Brain microvascular endothelial cell (primary cell): ENCODE measurements around the gene CARNS1.
A peak's percentile ranks its signal among the peaks of the same experiment; 100 is the strongest.

Experiments used
- DNase-seq: peaks from one replicate; pipeline ENCODE4 v3.0.0-alpha.2; 2020
- H3K27ac ChIP-seq: fragments of 250-450 bp; sonication (Bioruptor Pico); 2 replicates; pipeline ENCODE4 v1.5.1; 2020; ENCODE audit warnings: mild to moderate bottlenecking, moderate library complexity
- H3K27me3 ChIP-seq: fragments of 250-450 bp; sonication (Bioruptor Pico); replicated peaks from 2 replicates; pipeline ENCODE4 v1.5.1; 2020; ENCODE audit warnings: mild to moderate bottlenecking
- H3K36me3 ChIP-seq: fragments of 250-450 bp; sonication (Bioruptor Pico); replicated peaks from 2 replicates; pipeline ENCODE4 v1.5.1; 2020; ENCODE audit warnings: mild to moderate bottlenecking
- H3K4me3 ChIP-seq: 2 replicates; pipeline ENCODE4 v1.5.1; 2011; ENCODE audit warnings: low read depth, mild to moderate bottlenecking, control low read depth, low read length, moderate library complexity
- in situ Hi-C: cut with HindIII; loops from 2 replicates; pipeline ENCODE4 v1.10.0; 2017; ENCODE audit warnings: low sequenced_read_pairs, low pct_ligation_motif_present
- TF ChIP-seq, protein P1 (sequence below): IDR thresholded peaks from 2 replicates; pipeline ENCODE4 v1.5.1; 2011; ENCODE audit warnings: low read depth, mild to moderate bottlenecking, moderate library complexity, low read length, control low read depth, inconsistent platforms; ENCODE audit errors: missing control alignments

The CARNS1 gene

GRCh38 chr11:67379061-67380058 lies 36.1 kb upstream of the CARNS1 start:
- Histone ChIP-seq H3K36me3 (no peaks in the 10 kb centered on the region), H3K27ac (no peak overlapping the region), H3K27me3 (no peaks in the 10 kb centered on the region), H3K4me3 (no peak overlapping the region)
- TF ChIP-seq, protein P1, sequence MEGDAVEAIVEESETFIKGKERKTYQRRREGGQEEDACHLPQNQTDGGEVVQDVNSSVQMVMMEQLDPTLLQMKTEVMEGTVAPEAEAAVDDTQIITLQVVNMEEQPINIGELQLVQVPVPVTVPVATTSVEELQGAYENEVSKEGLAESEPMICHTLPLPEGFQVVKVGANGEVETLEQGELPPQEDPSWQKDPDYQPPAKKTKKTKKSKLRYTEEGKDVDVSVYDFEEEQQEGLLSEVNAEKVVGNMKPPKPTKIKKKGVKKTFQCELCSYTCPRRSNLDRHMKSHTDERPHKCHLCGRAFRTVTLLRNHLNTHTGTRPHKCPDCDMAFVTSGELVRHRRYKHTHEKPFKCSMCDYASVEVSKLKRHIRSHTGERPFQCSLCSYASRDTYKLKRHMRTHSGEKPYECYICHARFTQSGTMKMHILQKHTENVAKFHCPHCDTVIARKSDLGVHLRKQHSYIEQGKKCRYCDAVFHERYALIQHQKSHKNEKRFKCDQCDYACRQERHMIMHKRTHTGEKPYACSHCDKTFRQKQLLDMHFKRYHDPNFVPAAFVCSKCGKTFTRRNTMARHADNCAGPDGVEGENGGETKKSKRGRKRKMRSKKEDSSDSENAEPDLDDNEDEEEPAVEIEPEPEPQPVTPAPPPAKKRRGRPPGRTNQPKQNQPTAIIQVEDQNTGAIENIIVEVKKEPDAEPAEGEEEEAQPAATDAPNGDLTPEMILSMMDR, result no peak
- in situ Hi-C loops, result no loop called here
- DNase-seq, result no peak

DNA sequence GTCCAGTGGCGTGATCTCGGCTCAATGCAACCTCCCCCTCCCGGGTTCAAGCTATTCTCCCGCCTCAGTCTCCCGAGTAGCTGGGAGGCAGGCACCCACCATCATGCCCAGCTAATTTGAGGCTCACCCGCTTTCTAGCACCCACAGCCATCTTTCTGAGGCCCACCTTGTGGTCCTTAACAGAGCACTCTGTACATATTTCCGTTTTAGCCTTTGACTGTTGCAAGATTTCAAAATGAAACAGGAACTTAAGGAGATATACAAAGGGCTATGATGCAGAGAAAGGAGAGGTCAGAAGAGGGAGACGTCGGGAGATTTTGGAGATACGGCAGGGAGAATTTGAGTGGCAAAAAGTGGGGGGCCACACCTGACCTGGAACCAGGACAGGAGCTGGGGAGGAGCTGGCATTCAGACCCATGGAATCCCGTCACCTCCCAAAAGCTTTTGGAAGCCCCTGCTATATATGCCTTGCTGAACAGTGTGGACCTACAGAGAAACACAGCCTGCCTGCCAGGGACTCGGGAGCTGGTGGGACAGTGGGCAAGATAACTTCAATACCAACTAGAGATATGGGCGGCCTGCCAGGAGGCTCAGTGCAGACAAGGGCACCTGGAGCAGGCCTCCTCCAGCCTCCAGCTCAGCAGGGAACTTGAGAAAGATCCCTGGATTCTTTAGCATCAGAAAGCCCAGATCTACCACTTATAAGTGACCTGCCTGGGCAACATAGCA lies 34.1 kb upstream of the CARNS1 start:
- TF ChIP-seq, protein P1, result no peak
- Histone ChIP-seq H3K36me3 (no peaks in the 10 kb centered on the region), H3K27me3 (no peaks in the 10 kb centered on the region), H3K27ac (no peak overlapping the region), H3K4me3 (no peak overlapping the region)
- DNase-seq, result no peak
- in situ Hi-C loops, result no loop called here

DNA sequence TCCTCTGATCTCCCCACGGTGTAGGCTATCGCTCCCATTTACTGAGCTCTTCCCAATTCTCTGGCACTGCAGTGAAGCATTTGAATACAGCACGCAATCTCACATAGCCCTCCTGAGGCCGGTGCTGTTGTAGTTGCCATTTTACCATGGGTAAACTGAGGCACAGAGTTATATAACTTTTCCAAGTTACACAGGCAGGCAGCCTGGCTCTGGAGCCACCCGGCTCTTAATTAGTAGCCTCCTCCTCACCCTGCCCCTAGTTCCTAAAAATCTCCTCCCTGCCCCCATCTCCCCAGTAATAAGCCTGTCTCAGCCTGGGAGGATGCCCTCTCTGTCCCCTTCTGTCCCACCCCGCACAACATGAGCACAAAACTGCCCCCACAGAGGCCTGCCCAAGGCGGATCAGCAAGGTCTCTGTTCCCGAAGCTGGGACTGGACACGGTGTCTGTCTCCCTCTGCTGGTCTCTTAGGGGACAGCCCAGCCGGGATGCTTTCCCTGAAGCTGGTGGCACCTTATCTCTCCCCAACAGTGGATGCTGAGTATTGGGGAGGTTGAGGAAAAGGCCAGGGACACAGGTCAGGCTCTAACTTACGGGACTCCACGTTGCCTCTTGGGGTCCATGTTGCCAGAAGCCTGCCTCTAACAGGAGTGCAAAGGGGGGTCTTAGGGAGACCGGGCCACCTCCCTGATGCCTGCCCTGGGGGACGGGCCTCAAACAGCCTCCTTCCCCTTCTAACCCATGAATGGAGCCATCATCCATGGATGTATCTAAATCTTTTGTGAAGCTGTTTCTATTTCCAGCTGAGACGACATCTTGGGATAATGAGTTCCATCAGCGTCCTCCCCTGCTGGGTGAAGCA lies 33.0 kb upstream of the CARNS1 start:
- in situ Hi-C loops, result no loop called here
- no peaks in the 10 kb centered on the region for H3K36me3 ChIP-seq
- no peaks in the 10 kb centered on the region for H3K27me3 ChIP-seq
- H3K27ac ChIP-seq, result no peak overlapping the region
- no peak overlapping the region for H3K4me3 ChIP-seq
- peak; percentile 70 for DNase-seq
- TF ChIP-seq, protein P1, result peak; percentile 99

- TF ChIP-seq, protein P1, result no peak
- peak; percentile 24 for DNase-seq
- Histone ChIP-seq H3K27me3 (no peaks in the 10 kb centered on the region), H3K27ac (no peak overlapping the region), H3K4me3 (no peak overlapping the region), H3K36me3 (no peaks in the 10 kb centered on the region)
- in situ Hi-C loops, result no loop called here
Observed at GRCh38 chr11:67384851-67385366, 30.6 kb upstream of the CARNS1 start.

GRCh38 chr11:67387069-67387468 lies 28.4 kb upstream of the CARNS1 start:
- Histone ChIP-seq H3K4me3 (no peak overlapping the region), H3K27me3 (no peaks in the 10 kb centered on the region), H3K36me3 (no peaks in the 10 kb centered on the region), H3K27ac (no peak overlapping the region)
- in situ Hi-C loops, result no loop called here
- TF ChIP-seq, protein P1, result no peak
- no peak for DNase-seq
